Ecto neural progenitor cell (in vitro differentiated cells): ENCODE data around the gene ERG28.

ENCODE experiments used
- DNase-seq: peaks from one replicate; pipeline ENCODE4 v3.0.0-alpha.2; 2018; ENCODE audit warnings: low spot score

ERG28 gene

DNA sequence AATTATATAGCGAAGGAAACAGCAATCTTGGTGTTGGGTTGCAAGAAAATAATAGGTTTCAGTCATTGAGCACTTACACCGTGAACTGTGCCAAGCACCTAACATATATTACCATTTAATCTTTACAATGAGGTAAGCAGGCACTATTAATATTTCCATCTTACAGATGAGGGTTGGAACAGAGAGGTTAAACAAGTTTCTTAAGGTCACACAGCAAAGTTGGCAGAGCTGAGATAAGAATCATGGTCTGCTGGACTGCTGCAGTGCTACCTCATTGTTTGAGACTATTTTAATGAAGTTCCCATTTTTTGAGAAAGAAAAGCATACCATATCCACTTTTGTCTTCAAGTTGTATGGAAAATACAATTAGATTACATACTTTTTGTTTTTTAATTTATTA is 1.7 kb downstream of the ERG28 start:
- no peak for DNase-seq

GRCh38 chr14:75657331-75657730 is 3.3 kb downstream of the ERG28 start:
- DNase-seq, result no peak

DNA sequence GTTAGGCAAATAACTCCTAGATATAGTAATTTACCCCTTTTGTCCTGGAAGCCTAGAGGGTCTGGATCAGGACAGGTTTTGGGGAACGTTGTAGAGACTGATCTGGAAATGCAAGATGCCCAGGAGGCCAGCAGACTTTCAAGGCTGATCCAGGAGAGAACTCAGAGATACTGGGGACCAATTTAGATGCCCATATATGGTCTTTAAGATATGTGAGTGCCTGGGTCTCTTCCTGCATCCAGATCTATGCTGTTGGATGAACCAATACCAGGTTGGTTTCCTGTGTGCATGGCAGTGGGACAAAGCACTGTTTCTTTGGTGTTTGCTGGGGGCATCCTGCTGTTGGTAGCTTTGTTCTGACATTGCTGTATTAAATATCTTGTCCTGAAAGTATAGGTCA is 5.4 kb downstream of the ERG28 start:
- DNase-seq, result no peak

GRCh38 chr14:75654127-75654732 is 6.4 kb downstream of the ERG28 start:
- DNase-seq, result peak; percentile 80

GRCh38 chr14:75653563-75653962 is 7.1 kb downstream of the ERG28 start:
- no peak for DNase-seq

GRCh38 chr14:75650253-75651058 is 10.2 kb downstream of the ERG28 start:
- DNase-seq, result no peak

- DNase-seq, result no peak
Measured at GRCh38 chr14:75649773-75650172, 10.9 kb downstream of the ERG28 start.

DNA sequence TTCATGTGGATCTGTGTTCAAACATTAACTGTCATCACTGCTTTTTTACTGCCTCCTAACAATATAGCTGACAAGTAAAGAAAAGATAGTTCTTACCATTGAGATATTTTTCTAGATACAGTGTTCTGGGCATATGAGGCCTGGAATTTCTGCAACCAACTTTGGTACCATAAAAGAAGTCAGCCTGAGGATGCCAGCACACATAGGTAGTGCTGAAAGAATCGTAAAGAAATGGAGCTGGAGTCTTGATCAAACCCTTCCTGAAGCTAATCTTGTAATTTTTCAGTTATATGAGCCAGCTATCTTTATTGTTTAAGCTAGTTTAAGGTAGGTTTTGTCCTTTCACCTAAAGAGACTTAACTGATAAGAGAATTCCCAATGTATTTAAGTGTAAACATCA is 11.3 kb downstream of the ERG28 start:
- DNase-seq, result no peak

DNA sequence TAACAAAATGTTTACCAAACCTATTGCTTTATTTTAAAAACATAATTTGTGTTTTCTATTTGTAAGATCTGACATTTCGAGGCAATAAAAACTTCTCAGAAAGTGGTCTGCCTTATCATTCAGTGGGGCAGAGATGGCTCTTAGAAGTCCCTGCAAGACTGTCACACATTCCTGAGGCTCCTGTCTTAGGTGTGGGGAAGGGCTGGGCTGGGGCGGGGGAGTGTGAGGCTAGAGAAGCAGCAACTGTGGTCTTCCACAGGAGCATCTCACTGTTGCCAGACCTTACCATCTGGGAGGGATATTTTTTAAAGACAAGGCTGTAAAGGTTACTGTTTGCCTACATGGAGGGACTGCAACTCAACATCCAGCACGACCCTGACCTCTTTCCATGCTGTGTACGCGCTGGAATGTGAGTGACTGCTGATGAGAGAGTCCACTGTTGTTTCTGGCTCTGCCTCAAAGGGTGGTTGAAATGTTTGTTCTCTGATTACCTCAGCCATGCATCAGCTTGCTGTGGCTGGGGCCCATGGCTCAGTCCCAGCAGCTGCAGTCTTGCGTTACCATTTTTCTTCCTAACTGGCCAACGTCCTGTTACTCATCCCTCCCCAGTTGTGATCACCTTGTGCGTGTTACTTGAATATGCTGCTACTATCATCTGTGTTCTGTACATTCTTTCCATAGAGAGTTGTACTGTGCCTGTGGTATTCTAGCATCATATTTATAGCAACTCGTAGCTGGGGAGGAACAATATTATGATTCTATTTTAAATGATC is 12.4 kb downstream of the ERG28 start:
- no peak for DNase-seq

DNA sequence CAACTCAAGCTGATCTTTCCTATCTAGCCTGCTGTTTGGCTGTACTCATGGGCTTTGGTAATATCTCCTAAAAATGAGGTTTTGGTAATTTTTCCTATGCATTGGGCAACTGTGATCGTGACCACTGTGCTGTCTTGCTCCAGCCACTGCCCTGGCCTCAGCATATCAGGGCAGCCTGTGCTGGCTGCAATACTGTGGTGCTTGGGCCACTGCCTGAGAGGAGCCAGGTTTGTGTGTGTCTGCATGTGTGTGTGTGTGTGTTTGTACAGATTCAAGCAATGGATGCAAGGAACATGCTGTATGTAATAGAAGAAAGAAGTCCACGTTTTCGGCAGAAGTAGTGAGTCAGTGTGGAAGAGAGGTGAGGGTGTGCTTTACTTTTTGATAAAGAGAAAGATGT is 13.0 kb downstream of the ERG28 start:
- DNase-seq, result no peak

GRCh38 chr14:75646762-75647161 is 13.9 kb downstream of the ERG28 start:
- DNase-seq, result no peak

DNA sequence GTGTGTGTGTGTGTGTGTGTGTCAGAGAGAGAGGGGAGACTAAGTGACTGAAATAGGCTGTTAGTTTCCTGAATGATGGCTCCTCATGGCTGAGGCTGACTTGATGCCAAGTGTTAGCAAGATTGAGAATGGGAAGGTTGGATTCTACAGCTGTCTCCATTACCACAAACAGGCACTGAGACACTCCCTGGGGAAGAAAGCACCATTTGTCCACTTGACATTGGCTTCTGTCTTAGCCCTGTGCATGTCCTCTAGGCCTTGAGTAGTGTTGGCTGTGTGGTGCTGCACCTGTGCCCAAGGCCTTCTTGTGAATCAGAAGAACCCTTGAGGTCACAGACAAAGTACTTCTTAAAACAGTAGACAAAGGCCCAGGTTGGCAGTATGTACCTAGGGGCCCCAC is 15.6 kb downstream of the ERG28 start:
- no peak for DNase-seq

DNA sequence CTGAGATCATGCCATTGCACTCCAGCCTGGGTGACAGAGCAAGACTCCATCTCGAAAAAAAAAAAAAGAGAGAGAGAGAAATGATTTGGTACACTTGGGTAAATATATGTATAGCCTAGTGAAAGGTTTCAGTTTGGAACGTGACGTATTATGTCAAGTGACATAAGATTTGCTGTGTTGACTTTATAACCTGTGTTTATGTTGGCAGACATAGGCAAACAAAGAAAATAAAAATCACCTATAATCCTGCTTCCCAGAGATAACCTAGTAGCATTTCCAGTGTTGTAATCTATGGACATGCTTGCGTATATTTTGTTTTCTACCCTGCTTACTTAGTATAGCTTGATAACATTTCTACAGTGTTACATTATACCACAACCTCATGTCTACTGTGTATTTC is 16.7 kb downstream of the ERG28 start:
- DNase-seq, result no peak

DNA sequence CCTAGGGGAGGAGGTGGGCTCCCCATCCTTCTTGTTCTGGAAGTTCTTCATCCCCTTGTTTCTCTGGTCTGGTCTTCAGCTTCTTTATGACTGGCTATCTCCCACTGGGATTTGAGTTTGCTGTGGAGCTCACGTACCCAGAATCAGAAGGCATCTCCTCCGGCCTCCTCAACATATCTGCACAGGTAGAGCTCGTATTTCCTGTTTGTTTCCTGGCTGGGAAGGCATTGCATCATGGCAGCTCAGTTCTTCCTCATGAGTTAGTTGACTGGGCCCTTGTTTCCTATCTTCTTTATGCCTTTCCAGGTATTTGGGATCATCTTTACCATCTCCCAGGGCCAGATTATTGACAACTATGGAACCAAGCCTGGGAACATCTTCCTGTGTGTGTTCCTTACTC is 19.8 kb downstream of the ERG28 start:
- no peak for DNase-seq

GRCh38 chr14:75636100-75636692 is 24.5 kb downstream of the ERG28 start:
- peak; percentile 50 for DNase-seq

GRCh38 chr14:75634848-75635247 is 25.8 kb downstream of the ERG28 start:
- DNase-seq, result no peak

DNA sequence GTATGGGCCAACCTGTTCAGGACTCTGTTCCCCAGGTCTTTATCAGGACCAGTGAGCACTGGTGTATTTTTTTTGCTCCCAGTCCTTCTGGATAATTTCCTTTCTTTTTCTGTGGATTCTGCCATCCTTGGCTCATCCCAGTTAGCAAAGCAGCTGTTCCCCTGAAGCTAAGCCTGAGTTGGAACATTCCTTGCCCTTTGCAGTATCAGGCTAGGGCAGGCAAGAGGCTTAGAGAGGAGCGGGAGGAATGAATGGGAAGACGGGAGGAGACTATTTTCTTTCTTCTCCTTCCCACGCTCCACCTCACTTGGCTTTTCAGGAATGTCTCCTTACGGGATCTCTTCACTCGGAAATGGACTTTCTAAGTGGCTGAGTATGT is 29.2 kb downstream of the ERG28 start:
- DNase-seq, result no peak

- no peak for DNase-seq
Measured at GRCh38 chr14:75630695-75631452, 29.8 kb downstream of the ERG28 start.

- no peak for DNase-seq
Measured at GRCh38 chr14:75628816-75629215, 31.9 kb downstream of the ERG28 start.

DNA sequence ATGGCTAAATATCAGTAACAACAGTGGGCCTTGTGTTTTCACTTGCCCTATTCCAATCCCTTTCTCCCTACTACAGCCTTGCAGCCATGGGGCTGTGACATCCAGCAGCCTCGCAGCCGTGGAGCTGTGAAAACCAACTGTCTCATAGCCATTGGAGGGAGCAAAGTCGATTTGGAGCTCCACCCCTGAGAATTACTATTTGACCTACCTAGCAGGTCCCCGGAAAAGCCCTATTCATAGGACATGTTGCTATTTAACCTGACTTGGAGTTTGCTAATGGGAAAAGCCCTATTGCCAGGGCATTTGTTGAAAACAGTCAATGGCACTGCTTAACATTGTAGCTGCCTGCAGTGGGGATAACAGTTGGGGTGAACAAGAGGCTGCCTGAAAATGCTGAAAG is 33.3 kb downstream of the ERG28 start:
- no peak for DNase-seq

- no peak for DNase-seq
Measured at GRCh38 chr14:75626863-75627262, 33.8 kb downstream of the ERG28 start.

- no peak for DNase-seq
Measured at GRCh38 chr14:75626396-75626795, 34.3 kb downstream of the ERG28 start.
